Embryonic facial prominence (tissue), 1 donor: ENCODE measurements around the gene IL22RA2.
"Not testable (repeated sequence)": the region's sequence is repeated elsewhere in the genome, so short reads cannot be mapped to it uniquely, and the experiment has no call there.

Experiments used
- DNase-seq: peaks from one replicate; pipeline ENCODE4 v3.0.0-alpha.2; 2016; ENCODE audit errors: extremely low spot score

IL22RA2 gene, protein sequence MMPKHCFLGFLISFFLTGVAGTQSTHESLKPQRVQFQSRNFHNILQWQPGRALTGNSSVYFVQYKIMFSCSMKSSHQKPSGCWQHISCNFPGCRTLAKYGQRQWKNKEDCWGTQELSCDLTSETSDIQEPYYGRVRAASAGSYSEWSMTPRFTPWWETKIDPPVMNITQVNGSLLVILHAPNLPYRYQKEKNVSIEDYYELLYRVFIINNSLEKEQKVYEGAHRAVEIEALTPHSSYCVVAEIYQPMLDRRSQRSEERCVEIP

DNA sequence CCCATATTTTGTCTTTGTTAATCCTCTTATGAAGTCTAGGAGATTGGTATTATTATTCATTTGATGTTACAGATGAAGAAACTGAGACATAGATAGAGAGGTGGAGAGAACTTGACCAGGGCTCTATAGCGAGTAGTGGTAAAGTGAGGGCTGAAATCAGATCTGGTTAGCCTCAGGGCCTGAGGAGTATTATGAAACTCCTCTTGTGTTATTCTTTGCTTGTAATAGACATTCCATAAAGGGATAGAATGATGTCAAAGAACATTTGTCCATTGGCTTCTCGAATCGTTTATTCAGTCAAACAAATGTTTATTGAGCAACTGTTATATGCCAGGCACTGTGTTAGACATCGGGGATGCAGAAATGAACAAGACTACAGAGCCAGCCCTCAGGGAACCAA lies at the start of gene IL22RA2:
IL22RA2 (minus strand) TSS at position 144 of the 400 bp plus-strand sequence. CDS start 11,895 bp downstream, outside the sequence.
- DNase-seq: no peak

DNA sequence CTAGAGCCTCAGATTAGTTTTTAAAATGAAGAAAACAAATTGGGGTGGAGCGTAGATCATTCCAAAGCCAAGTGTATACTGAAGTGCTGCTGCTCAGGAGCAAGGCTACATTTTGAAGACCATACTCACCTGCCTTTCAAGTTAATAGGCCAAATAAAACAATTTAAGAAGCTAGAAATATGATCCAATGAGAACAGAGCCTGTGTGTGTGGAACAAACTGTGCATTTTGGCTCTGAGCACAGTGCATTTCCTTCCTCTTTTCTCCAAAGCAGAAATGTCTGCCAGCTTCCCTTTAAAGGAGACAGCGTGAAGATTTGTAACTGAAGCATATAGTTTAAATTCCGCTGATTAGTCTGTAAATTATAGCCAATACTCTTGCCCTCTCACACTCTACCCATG lies 48.9 kb upstream of the IL22RA2 start:
- DNase-seq: no peak

DNA sequence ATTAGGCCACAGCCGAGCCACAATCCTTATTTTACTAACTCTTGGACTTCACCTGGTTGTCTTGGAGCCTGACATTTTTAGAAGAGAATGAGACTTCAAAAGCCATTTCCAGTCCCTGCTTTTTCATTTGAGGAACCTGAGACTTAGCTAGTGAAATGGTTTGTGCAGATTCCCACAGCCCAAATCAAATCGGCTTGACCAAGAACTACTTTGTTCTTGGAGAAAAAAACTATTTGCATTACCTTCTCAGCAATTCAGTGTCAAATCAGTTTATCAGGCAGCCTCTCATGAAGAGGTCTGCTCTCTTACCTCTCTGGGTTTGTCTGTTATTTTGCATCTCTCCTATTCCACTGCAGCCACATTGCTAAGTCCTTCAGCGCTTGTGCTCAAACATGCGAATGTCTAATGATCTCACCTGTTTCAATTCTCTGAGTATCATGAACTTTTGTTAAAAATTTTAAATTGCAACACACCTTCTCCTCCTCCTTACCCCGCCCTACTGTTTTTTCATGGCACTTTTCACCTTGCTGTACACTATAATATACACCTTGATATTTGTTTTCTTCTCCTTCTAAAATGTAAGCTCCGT lies 46.3 kb upstream of the IL22RA2 start:
- DNase-seq: no peak

DNA sequence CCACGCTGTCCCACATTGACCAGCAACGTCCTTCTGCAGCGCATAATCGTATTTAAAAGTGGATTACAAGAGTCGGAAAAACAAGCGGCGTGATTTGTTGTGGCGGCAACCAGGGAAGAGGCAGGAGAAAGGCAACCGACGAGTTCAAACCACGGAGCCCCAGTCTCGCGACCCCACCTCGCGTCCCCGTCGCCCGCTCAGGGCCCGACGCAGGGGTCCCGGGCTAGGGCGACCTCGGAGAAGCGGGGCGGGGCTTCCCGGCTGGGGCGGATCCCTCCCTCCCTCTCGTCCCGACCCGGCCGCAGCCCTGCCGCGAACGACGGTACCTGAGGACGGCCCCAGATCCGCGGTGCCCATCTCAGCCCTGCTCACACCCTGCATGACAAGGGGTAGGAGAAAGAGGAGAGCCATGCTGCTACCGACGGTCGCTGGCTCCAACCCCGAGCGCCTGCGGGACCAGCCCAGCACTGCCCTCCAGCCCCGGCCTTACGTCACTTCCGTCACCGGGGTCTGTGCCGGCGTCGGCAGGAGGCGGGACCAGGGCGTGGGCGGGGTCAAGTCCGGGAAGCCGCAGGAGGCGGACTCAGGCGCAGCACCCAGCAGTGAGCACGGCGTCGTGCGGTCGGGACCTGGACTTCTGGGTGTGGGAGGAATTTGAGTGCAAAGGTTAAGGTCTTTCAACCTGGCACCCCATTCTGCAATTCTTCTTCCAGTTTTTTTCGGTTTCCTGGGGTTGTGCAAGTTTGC lies 45.6 kb upstream of the IL22RA2 start, which contains the start of gene IFNGR1:
IFNGR1 (minus strand) TSS at position 469 of the 747 bp plus-strand sequence; CDS start at position 411, 58 bp downstream.
- peak; percentile 88 for DNase-seq

DNA sequence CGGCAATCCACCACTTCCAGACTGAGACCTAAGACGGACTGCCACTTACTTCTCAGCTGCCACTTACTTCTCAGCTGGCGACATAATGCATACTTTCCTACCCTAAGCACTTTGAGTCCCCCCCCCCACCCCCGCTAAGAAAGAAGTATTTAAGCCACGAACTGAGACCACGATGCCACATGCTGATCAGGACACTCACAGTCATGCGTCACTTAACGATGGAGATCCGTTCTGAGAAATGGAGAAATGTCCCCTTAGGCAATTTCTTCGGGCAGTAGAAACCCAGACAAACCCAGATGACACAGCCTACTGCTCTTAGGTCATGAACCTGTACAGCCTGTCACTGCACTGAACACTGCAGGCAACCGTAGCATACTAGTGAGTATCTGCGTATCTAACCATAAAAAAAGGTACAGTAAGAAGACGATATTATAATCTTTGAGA lies 45.1 kb upstream of the IL22RA2 start:
- no peak for DNase-seq

DNA sequence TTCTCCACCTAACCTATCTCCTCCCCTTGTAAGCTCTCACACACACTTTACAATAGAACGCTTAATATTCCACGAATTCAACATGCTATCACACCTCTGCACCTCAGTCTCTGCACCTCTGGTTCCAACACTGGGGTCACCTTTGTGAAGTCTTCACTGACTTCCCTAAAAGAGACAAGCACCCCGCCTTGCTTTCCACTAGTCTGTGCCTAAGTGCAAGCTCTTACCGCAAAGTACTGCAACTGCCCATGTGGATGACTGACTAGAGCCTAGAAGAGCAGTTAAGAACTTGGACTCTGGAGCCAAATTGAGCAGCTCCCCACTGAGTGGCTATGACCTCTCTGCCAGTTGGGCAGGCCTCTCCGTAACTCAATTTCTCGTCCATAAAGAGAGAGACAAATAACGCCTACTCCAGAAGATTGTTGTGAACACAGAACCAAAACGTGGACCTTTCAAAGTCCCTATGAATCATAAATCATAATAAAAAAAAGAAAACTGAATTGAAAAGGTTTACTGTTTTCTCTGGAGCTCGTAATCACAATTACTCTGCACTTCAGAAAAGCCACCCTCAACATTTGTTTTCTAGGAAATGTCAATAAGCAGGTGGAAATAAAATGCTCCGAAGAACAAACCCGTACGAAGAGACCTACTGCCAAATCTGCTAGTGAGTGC lies 44.5 kb upstream of the IL22RA2 start:
- DNase-seq: no peak

DNA sequence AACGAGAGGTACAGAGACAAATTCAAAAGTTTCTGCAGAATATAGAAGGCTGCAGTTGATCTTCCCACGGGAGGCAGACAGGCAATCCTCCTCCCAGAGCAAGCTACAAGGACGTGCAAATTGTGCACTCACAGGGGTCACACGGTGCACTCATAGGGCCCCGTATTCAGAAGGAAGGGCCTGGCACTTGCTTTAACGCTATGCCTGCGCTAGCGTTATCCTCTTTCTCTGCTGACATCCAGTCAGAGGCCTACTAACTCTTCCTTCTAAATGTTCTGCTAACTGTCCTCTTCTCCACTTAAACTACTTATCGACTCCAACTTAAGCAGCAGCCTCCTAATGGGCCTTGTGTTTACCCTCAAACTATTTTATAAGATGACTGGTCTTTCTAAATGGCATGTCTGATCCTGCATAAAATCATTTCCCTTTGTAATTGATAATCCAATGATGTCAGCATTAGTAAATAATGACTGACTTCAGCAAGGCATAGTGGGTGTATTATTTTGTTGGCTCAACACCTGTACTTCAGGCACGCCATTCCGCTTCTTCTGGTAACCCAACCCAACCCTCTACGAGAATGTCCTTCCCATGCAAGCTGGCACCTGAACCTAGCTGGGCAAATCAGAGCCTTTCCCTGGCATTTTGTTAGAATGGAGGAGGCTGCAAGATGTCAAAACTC lies 43.6 kb upstream of the IL22RA2 start:
- no peak for DNase-seq

DNA sequence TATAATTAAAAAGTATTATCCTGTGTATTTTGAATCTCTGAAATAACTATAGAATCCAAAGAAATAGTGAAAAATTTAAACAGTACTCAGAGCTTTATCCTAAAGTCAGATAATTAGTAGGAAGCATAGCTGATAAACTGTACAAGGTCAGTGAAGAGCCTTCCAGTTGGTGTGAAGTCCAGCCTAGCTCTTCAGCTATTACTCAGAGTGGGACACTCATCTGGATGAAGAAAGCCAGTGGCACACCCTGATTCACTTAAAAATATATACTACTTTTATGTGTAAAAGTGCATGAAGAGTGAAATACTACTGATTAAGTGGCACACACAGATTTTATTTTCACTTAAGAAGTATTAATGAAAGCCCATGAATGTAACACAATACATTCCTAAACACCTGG lies 42.7 kb upstream of the IL22RA2 start:
- DNase-seq: no peak

DNA sequence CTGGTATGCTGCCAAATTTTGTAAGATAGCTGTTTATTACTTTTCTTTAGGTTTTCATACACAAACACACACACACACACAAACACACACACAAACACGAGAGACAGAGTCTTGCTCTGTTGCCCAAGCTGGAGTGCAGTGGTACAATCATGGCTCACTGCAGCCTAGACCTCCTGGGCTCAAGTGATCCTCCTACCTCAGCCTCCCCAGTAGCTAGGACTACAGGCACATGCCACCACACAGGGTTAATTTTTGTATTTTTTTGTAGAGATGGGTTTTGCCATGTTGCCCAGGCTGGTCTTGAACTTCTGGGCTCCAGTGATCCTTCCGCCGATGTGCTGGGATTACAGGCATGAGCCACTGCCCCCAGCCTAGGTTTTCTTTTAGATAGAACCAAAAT lies 42.2 kb upstream of the IL22RA2 start:
- DNase-seq: not testable (repeated sequence)

DNA sequence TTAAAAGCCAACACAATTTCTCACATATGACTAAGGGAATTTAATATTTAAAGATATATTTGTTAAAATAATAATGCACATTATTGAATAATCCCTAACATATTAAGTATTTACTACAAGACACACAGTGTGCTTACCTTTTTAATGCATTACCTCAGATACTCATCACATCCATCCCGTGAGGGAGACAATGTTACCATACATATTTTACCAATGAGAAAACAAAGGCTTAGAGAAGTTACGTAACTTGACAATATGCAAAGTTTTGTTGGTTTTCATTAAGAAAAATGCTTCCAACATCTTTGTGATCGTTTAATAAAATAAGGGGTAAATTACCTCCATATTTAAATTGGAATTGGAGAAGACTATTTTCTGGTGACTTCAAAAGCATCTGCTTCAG lies 41.5 kb upstream of the IL22RA2 start:
- no peak for DNase-seq

DNA sequence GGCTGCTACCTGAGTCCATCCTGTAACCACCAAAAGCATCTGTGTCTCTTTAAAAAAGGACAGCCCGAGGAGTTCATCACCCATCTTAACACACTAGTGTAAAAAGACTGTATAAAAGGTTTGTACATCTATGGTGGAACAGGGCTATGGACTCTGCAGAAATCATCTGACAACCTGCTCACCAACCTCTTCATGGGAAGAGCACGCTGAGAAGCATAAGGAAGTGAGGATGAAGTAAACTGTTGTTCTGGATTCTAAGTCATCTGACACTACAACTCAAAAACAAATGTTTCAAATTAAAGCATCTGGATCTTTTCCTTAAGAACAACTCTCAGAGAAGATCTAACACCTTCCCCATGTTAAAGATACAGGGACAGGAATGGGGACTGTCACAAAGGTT lies 40.4 kb upstream of the IL22RA2 start:
- no peak for DNase-seq

DNA sequence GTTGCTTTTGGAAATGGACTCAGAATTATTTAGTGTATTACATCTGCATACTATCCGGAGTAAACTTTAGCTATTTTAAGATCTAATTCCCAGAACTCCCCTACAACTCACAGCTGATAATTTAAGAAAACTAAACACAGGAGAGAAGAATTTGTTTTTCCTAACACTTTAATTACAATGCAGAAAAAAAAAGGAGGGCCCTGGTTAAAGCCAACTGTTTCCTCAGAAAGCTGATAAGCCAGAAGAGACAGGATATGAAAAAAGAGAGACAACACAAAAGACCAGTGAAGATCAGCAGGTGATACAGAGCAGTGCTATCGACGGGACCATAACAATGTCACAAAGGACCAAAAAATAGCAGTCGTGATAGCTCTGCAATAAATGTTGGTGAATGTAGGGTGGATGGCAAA lies 39.9 kb upstream of the IL22RA2 start:
- DNase-seq: no peak

DNA sequence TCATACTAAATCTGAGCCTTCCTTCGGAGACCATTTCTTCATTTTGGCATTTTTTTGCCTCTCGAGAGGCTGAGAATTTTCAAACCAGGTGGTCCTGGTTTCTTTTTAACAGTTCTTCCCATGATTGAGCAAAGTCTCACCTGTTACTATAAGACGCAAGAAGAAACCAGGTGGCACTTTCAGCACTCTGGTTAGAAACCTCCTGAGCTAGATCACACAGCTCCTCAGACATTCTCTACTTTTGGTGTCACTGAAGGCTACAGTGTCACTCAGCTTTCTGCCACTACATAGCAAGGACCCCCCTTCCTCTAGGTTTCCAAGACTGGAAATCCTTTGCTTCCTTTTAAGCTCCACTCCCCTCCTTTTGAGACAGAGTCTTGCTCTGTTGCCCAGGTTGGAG lies 38.5 kb upstream of the IL22RA2 start:
- DNase-seq: no peak

DNA sequence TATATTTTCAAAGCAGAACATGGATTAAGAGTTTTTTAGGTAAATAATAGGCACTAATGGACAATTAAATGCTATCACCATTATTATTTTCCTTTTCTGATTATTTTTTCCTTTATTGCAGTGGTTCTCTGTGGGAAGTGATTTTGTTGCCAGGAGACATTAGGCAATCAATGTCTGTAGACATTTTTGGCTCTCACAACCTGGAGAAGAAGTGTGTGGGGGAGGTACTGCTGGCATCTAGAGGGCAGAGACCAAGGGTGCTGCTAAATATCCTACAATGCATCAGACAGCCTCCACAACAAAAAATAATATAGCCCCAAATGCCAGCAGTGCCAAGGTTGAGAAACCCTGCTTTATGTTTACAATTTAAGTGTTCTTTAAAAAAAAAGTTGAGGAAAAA lies 37.5 kb upstream of the IL22RA2 start:
- DNase-seq: no peak

DNA sequence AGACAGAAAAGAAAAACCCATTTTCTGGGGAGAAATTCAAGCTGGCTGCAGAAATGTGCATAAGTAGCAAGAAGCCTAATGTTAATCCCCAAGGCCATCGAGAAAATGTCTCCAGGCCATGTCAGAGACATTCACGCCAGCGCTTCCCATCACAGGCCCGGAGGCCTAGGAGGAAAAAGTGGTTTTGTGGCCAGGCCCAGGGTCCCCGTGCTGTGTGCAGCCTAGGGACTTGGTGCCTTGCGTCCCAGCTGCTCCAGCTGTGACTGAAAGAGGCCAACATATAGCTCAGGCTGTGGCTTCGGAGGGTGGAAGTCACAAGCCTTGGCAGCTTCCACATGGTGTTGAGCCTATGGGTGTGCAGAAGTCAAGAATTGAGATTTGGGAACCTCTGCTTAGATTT lies 34.8 kb upstream of the IL22RA2 start:
- DNase-seq: no peak

DNA sequence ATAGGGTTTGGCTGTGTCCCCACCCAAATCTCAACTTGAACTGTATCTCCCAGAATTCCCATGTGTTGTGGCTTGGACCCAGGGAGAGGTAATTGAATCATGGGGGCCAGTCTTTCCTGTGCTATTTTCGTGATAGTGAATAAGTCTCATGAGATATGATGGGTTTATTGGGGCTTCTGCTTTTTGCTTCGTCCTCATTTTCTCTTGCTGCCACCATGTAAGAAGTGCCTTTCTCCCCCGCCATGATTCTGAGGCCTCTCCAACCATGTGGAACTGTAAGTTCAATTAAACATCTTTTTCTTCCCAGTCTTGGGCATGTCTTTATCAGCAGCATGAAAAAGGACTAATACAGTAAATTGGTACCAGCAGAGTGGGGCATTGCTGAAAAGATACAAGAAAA lies 34.0 kb upstream of the IL22RA2 start:
- not testable (repeated sequence) for DNase-seq

DNA sequence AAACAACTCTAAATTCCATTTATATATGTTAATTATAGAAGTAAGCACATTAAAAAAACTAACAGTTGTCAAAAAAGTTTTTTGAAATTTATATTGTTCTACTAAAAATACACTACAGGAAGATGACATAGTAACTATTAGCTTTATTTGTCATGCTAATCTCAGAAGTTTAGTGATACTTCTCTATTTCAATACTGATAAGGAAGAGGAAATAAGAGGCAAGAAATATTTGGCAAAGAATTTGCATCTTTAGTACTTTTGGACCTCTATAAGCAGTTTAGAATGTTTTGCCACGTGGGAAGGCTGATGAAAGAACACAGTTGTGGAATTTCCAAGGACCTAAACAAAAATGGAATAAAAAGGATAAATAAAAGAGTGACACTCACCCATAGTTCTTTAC lies 33.1 kb upstream of the IL22RA2 start:
- no peak for DNase-seq

DNA sequence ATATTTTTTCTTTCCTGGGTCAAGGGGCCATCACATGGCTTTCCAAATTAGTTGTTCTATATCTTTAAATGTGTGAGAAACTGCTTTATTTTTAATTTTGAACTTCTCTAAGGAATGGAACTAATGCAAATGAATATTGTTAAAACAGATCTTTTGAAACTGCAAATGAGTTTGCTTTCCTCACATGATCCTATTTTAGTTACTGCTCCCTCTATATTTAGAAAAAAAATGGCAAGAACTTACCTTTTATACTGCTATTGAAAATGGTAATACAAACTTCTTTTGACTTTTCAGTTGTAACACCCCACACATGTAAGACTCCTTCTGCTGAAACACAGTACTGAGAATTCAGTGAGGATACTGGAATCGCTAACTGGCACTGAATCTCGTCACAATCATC lies 29.8 kb upstream of the IL22RA2 start:
- DNase-seq: no peak

DNA sequence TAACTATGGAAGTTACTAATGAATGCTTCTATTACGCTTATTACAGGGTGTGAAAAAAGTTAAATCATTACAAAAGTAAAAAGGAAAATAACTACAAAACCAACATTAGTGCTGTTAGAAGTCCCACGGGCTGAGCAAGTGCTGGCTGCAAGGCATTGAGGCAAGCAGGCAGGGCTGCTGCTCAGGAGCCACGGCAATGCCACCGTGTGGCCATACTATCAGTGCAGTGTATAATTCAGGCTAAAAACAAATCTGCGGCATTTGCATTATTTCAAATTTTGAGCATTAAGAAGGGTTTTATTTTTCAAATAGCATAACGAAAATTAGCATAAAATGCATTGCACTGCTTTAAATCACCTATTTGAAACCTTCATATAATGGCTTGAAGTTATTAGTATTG lies 28.6 kb upstream of the IL22RA2 start:
- DNase-seq: no peak

DNA sequence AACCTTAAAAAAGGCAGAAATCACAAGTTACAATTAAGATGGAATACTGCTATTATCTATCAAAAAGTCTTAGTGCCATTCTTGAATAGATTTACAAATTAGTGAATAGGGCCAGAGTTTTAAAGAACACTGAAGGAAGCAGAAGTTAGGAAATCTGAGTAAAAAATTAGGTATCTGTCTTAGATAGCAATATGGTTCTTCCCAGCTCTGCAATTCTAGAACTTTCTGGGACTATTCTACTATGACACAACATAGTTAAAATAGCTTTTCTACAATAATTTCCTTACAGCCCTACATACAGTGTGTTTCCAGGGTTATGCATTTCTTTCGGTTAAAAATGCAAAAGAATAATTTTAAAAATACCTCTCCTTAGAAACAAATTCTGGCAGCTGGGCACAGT lies 27.6 kb upstream of the IL22RA2 start:
- no peak for DNase-seq

DNA sequence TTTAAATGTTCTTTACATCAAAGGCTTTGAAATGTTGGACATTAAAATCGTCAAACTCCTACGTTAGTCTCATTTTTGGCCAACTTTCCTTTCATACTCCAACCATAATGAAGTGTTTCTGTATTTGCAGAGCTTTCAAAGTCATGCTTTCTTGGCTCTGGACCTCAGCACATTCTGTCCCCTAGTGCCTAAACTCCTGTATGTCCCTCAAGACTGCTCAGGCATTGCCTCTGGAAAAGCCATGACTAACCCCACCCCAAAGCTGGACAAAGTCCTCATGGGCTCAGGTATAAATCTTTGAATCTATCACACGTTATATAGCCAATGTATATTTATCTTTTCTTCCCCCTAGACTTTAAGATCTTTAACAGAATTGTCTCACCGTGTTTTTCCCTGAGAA lies 26.8 kb upstream of the IL22RA2 start:
- DNase-seq: no peak
